Erythroblast (primary cell): ENCODE data around the gene ZNF366.

ENCODE experiments used
- DNase-seq, 2 experiments: peaks; one replicate each; lab custom pipeline; 2025; lab: John Stamatoyannopoulos, UW
- GATA1 ChIP-seq: IDR thresholded peaks from 2 replicates; pipeline ENCODE4 v1.6.1; 2011; ENCODE audit warnings: low read depth, mild to moderate bottlenecking, control low read depth, low read length, moderate library complexity
- POLR2A ChIP-seq: IDR thresholded peaks from 2 replicates; pipeline ENCODE4 v1.6.1; 2011; ENCODE audit warnings: mild to moderate bottlenecking, low read length

Gene ZNF366

DNA sequence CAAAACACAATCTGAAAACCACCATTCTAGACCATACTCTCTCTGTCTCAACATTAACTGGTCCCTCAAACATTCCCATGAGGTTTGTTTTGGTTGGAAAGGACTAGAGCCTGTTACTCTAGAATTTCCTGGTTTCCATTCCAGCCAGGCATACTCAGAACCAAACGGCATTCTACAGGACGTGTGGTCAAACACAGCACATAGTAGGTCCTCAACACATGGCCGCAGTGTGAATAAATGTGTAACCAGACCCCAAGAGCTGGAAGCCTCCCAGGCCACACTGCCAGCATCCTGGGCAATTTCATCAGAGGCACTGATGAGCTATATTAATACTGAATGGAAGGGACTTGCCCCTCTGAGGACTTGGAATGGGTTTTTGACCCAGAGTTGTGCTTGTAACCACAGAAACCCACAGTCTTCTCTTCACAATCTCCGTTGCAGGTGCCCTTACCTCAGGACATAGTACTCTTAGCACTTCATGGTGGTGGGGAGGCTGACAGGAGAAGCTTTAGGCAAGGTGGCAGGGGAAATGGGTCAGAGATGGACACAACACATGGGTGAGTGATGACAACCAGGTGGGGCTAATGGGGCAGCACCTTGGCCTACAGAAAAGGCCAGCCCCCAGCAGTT lies 66.0 kb downstream of the ZNF366 start:
- TF ChIP-seq POLR2A (no peak), GATA1 (no peak)
- DNase-seq, result no peak

DNA sequence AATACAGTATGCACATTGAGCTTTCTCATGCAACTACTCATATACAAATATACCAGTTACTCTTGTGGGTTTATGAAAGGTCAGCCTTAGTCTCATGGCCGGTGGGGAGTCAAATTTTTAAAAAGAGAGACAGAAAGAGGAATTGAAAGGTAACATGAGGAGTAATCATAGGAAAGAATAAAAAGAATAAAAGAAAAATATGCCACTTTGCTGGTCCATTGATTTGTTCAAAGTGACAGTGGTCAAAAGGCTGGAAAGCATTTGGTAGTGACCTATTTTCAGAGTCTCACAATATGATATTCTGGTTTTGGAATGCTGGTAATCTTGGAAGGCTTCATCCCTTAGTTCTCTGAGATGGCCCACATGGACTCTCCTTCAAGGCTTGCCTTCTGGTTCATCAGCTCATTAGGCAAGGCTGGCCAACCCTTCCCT lies 67.0 kb downstream of the ZNF366 start:
- no peak for DNase-seq
- TF ChIP-seq POLR2A (no peak), GATA1 (no peak)

DNA sequence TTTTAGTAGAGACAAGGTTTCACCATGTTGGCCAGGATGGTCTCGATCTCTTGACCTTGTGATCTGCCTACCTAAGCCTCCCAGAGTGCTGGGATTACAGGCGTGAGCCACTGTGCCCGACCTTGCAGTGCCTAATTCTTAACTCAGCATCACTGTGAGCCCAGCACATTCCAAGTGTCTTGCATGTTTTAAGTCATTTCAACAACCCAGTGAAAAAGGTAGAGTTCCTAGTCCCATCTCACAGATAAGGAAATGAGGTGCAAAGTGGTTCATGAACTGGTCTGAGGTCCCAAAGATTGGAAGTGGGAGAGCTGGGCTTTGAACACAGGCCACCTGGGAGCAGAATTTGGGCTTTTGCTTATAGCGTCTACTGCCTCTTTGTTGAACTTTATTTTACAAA lies 68.0 kb downstream of the ZNF366 start:
- no peak for TF ChIP-seq GATA1
- TF ChIP-seq POLR2A, result no peak
- no peak for DNase-seq

DNA sequence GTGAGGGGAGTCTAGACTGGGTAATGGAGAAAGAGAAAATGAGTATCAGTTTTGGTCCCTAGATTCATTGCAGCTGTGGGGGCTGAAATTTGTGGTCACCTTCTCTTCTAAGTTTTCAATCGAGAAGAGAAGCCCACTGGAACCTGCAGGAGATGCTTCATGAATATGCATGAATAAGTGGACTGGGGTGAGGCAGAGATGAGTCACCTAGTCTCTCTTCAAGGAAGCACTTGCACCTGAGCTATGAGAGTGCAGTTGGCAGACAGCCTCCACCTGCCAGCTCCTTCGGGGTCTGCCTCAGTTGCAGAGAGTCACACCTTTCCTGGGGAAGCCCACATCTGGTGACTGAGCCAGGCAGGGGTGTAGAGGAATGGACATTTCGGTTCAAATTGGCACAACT lies 69.1 kb downstream of the ZNF366 start:
- TF ChIP-seq POLR2A, result no peak
- no peak for TF ChIP-seq GATA1
- DNase-seq, result no peak

DNA sequence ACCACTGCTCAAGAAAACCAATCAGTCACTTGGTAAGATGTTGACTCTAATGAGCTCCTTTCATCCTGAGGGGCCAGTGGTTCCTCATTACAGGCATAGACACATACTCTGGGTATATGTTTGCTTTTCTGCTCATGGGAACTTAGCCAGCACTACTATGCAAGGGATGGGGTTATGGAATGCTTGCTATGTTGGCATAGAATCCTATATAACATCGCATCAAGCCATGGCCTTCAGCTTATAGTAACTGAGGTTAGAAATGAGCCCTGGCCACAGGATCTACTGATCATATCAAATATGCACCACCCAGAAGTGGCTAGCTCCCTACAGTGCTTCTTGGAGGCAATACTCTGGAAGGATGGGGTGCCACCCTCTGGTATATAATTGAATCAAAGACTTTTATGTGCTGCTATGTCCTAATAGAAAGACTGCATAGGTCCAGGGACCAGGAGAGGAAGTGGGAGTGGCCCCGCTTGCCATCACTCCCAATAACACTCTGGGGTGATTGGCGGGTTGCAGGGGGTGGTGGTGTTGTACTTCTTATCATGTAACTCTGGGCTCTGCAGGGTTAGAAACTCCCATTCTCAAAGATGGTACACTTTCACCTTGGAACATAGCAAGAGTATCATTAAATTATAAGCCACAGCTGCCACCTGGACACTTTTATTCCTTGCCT lies 70.3 kb downstream of the ZNF366 start:
- no peak for DNase-seq
- no peak for TF ChIP-seq POLR2A
- TF ChIP-seq GATA1, result no peak

DNA sequence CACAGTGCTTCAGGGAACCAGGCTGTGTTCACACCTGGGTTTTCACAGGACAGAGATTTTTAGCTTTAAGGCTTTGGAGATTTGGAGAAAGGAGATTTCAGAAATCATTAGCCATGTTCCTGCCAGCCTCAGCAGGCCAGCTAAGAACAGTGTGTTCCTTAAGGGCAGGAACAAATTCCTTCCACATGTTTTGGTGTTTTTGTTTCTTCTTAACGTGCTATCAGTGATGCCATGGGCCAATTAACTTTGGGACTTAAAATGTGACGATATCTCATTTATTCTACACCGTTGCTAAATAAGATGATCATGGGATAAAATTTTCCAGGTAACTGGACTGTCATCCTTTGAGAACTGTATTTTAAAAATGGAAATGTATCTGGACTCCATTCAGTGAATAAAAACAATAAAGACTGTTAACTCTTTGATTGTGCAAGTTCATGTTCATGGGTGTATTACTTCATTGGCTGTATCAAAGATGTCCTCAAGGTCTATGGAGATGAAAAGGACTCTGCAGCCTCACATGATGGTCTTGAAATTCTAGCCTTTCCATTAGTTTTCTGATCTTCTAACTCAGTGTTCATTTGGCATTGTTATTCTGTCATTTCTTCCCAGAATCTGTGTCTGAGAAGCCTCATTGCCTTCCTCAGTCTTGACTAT lies 72.3 kb downstream of the ZNF366 start:
- TF ChIP-seq POLR2A, result no peak
- TF ChIP-seq GATA1, result no peak
- no peak for DNase-seq

DNA sequence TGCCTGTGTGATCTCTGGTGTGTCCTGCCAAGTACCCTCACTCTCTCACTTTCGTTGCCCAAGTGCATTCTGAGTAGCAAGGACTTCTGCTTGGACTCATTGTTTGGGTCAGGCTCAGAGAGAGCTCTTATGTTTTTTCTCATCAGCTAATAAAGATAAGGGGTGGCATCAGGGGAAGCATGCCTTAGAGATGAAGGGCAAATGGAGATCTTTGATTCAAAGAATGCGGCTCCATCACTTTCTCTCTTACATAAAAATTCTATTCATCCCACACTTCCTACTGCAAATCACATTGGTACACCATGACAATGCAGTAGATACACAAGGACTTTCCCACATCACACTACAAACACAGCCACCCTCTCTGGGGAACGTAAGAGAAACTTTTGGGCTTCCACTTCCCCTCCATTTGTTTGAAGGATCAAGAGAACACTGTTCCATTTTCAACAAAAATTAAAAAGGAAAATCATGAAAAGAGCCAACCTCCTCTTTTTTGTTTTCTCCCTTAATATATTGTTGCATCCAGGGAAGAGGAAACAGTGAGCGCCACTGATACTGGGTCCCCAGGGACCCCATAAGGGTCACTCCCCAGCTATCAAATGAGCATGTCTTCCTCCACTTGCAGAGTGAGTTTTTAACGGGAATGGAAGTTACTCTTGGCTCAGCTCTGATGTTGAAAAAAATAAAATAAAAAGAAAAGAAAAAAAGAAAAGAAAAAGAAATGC lies 73.0 kb downstream of the ZNF366 start:
- TF ChIP-seq POLR2A (no peak), GATA1 (no peak)
- DNase-seq, result no peak

DNA sequence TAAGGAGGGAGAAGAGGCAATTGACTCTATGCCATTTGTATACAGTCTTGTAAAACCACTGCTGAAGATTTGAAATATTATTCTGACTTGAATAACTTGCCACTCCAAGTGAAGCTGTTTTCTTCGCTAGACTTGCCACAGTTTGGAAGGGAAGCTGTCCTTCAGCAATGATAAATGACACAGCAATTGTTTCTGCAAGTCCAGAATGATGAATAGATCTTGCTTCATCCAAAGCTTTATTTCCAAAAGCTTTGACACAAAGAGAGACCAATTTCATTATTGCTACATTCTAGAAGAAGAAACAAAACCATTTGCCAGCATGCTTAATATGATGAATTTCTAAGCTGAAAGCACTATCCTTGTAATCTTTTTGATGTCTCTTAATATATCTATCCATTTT lies 73.7 kb downstream of the ZNF366 start:
- no peak for TF ChIP-seq POLR2A
- DNase-seq, result no peak

DNA sequence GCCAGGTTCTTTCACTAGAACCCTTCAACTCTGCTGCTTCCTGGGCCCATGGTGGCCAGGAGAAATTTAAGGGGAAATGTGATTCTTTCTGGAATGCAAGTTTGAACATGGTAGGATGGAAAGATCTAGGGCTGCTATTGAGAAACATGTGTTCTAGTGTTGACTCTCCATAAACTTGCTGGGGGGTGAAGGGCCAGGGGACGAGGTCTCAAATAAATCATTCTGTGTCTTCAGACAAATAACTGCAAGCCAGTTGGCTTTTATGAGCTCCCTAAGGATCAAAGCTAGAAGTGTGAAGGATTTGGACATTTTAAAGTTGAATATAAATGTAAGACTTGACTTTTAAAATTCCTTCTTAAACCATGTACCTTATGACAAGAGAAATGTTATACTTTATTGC lies 78.5 kb downstream of the ZNF366 start:
- DNase-seq, result no peak
- TF ChIP-seq POLR2A (no peak), GATA1 (no peak)

DNA sequence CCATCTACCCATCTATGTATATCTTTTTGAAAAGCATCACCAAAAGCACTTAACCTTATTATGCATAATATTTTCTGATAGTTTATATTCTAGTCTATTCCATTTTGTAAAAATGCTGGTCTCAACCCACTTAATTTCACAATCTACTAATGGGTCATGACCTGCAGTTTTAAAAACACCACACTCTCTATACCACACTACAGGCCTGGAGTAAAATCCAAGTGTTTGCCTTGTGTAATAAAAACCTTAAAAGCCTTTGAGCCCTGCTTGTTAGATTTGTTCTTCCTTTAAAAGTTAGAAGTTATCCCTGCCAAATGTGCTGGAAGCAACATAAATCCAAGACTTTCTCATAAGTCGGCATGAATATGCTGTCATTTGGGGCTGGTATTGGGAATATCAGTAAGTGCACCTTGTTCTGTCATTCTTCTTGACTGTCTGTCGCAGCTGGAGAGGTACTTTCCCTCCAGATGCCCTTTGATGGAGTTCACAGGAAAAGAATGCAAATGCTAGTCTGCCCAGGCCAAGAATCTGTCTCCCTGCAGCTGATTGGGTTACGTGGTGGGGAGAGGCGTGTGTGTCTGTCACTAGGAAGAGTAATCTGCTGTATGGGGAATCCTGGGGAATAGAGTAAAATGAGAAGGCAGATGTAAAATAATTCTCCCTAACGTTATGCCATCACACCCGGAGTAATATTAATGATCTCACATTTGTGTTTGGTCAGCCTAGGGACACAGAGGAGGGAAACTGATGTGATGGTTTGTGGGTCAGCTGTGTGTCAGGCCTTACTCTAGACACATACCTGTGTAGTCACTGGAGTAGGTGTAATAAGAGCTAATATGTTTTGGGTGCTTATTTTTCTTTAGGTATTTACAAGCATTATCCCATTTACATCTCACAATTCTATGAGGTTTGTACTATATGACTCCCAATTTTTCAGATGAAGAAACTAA lies 79.4 kb downstream of the ZNF366 start:
- no peak for DNase-seq

DNA sequence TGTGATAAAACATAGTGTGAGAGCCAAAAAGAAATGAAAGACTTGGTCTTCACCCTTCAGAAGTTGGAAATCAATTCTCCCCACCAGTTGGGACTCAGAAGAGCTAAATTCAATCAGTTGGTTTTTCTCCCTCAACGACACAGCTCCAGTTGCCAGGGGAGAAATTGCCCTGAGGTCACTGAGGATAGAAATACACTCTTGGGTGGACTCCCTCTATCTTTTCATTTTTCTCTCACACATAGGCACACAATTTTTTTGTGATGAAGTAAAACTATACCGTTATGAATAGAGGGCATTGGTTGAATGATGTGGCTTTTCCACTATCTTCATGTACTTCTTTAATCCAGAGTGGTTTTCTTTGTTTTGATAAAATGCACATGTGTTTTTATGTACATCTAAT lies 80.2 kb downstream of the ZNF366 start:
- no peak for DNase-seq
- no peak for TF ChIP-seq GATA1
- no peak for TF ChIP-seq POLR2A

More for the DNA sequence above, 79.4 kb downstream of the ZNF366 start:
- no peak for TF ChIP-seq POLR2A
- no peak for TF ChIP-seq GATA1

DNA sequence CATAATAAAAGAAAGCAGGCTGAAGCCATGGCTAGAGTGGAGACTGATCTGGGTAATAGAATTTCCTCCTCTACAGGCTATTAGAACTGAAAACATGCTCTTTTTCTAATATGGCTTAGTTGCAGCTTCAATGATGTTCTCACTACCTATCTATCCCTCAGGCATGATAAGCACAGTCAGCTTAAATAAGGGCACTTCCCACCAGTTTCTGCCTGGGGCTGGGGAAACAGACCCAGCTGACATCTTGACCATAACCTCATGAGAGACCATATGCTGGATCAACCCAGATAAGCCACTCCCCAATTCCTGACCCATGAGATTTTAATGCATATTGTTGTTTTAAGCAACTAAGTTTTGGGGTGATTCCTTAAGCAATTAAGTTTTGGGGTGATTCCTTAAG lies 81.2 kb downstream of the ZNF366 start:
- TF ChIP-seq GATA1 (no peak), POLR2A (no peak)
- DNase-seq, result no peak

DNA sequence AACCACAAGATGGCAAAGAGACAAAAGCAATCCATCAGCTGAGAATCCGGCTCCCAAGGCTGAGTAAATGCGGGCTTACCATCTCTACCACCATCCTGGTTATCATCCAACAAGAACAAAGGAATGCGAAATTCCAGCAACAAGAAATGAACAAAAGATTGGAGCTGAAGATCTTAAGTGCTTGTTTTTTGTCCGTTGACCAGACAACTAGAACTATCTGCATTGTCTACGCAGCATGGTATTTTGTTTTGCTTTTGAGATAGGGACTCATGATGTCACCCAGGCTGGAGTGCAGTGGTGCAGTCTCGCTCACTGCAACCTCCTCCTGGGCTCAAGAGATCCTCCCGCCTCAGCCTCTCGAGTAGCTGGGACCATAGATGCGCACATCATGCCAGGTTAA lies 88.9 kb downstream of the ZNF366 start:
- TF ChIP-seq GATA1 (no peak), POLR2A (no peak)
- no peak for DNase-seq
